ENCODE measurements around the gene TMED7.

Gene TMED7

GRCh38 chr5:115621365-115621900 is 4.4 kb downstream of the TMED7 start:
- TF ChIP-seq CTCF (IDR thresholded peaks at IDR 0.05; ENCODE audit: borderline replicate concordance, control extremely low read depth, extremely low read depth, insufficient read depth, missing control alignments) = no peak
- no peak for DNase-seq (ENCODE audit: low spot score)
- in situ Hi-C loops (cut with MboI; ENCODE audit: low sequenced_read_pairs, unreplicated experiment) = loop anchor here (10.0 kb wide), 1 partner anchor 443 kb away; no protein-coding TSS in a partner anchor

DNA sequence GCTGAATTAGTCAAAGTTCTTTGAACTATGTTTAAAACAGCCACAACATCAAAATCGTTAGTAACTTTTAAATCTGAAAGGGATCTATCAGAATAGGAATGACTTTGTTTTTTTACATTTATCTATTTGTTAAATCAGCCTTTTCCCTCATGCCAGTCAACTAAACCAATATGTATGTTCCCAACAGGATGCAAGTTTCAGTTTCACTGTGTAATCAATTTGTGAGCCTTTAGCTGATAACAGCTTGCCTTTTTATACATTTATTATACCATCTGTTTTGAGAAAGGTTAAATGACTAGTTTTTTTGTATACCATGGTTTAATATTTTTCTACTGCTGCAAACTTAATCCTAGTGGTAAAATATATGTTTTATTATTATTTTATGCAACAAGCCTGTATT is 8.9 kb downstream of the TMED7 start:
- in situ Hi-C loops (cut with MboI; ENCODE audit: low sequenced_read_pairs, unreplicated experiment) = no loop called here
- no peak for TF ChIP-seq CTCF (IDR thresholded peaks at IDR 0.05; ENCODE audit: borderline replicate concordance, control extremely low read depth, extremely low read depth, insufficient read depth, missing control alignments)

GRCh38 chr5:115616472-115616871 is 9.4 kb downstream of the TMED7 start:
- DNase-seq (ENCODE audit: low spot score) = no peak
- no peak for TF ChIP-seq CTCF (IDR thresholded peaks at IDR 0.05; ENCODE audit: borderline replicate concordance, control extremely low read depth, extremely low read depth, insufficient read depth, missing control alignments)
- in situ Hi-C loops (cut with MboI; ENCODE audit: low sequenced_read_pairs, unreplicated experiment) = no loop called here

More for the DNA sequence above, 8.9 kb downstream of the TMED7 start:
- DNase-seq (ENCODE audit: low spot score) = no peak

DNA sequence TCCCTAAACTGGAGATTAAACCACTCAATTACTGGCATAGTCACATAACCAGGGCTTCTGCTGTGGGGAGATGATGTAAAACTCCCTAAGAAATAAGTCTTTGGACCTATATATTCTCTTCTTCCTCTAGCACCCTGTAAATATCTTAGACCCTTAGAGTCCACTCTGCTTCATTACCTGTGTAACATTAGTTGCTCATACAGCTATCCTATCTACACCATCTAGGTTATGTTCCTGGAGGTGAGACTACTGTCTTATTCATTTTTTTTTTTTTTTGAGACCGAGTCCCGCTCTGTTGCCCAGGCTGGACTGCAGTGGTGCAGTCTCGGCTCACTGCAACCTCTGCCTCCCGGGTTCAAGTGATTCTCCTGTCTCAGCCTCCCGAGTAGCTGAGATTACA is 14.0 kb downstream of the TMED7 start:
- DNase-seq (ENCODE audit: low spot score) = no peak
- no peak for TF ChIP-seq CTCF (IDR thresholded peaks at IDR 0.05; ENCODE audit: borderline replicate concordance, control extremely low read depth, extremely low read depth, insufficient read depth, missing control alignments)
- in situ Hi-C loops (cut with MboI; ENCODE audit: low sequenced_read_pairs, unreplicated experiment) = no loop called here

DNA sequence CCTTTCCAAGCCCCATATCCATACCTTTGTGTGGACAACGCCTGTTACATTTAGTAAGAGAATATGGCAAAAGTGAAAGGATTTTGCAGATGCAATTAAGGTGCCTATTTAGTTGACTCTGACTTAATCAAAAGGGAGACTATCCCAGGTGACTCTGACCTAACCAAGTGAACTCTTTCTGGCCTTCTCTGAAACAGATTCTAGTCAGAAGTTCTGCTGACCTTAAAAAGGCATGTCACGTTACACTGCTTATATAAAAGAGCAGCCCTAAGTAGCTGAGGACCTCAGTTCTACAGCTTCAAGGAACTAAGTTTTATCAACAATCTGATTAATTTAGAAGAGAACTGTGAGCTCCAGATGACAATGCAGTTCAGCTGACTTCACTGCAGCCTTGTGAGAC is 17.9 kb downstream of the TMED7 start:
- no peak for TF ChIP-seq CTCF (IDR thresholded peaks at IDR 0.05; ENCODE audit: borderline replicate concordance, control extremely low read depth, extremely low read depth, insufficient read depth, missing control alignments)
- no peak for DNase-seq (ENCODE audit: low spot score)
- in situ Hi-C loops (cut with MboI; ENCODE audit: low sequenced_read_pairs, unreplicated experiment) = no loop called here

- in situ Hi-C loops (cut with MboI; ENCODE audit: low sequenced_read_pairs, unreplicated experiment) = no loop called here
- no peak for TF ChIP-seq CTCF (IDR thresholded peaks at IDR 0.05; ENCODE audit: borderline replicate concordance, control extremely low read depth, extremely low read depth, insufficient read depth, missing control alignments)
- no peak for DNase-seq (ENCODE audit: low spot score)
Measured at GRCh38 chr5:115605436-115605835, 20.4 kb downstream of the TMED7 start.
